Measurements from ENCODE around the gene MTFR1L.
A peak's percentile ranks its signal among the peaks of the same experiment; 100 is the strongest.

MTFR1L gene

DNA sequence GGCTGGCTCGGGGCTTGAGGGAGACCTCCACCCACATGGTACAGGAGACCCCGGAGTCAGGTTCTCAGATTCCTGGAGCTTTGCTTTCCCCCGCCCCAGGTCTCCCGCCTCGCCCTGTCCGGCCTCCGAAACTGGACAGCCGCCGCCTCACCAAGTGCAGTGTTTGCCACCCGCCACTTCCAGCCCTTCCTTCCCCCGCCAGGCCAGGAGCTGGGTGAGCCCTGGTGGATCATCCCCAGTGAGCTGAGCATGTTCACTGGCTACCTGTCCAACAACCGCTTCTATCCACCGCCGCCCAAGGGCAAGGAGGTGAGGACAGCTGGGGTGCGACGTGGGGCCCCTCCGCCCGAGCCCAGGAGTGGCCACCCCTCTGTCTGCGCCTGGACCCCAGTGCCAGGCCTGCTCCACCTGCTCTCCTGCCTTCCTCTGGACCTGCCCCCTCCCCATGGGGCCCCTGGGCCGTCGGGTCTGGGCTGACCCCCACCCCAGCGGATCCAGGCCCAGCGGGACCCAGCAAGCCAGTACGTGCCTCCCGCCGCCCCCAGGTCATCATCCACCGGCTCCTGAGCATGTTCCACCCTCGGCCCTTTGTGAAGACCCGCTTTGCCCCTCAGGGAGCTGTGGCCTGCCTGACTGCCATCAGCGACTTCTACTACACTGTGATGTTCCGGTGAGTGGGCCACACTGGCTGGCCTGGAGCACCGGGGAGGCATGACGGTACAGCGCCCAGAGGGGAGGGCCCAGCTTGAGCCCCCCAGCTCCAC, 11.1 kb upstream of the MTFR1L start:
- no peak for DNase-seq

DNA sequence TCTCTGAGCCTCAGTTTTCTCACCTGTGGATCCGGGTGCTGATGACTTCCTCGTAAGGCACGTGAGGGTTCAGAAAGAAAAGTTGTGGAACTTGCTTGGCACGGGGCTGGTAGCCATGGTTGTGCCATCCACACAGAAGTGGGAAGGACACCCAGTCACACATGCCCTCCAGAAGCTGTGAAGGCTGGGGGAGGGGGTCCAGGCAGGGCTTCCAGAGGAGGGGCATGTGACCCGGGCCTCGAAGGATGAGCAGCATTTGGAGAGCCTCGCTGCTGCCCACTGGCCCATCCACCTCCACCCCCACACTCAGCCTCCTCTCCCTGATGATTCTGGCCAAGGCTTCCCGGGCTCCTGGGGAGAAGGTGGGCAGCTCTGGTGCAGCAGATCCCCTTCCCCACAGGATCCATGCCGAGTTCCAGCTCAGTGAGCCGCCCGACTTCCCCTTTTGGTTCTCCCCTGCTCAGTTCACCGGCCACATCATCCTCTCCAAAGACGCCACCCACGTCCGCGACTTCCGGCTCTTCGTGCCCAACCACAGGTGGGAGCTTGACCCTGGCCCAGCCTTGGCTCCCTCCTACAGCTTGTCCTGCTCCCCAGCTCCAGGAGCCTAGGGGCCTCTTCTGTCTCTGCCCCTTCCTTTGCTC, 10.3 kb upstream of the MTFR1L start:
- DNase-seq, result no peak

DNA sequence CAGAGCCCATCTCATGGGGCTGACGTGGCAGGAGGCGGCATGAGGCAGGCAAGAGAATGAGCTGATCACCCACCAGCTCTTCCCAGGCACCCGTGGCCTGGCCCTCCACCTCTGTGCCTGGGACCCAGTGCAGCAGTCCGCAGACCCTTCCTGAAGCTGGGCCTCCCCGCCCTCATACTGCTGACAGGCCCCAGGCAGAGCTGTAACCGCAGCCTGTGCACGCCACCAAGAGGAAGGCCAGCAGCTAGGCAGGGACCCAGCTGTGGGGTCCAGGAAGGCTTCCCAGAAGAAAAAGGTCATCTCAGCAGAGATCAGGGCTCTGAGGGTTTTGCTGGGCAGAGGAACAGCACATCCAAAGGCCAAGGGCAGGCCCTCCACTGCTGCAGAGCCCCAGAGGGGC, 9.8 kb upstream of the MTFR1L start:
- DNase-seq, result no peak

DNA sequence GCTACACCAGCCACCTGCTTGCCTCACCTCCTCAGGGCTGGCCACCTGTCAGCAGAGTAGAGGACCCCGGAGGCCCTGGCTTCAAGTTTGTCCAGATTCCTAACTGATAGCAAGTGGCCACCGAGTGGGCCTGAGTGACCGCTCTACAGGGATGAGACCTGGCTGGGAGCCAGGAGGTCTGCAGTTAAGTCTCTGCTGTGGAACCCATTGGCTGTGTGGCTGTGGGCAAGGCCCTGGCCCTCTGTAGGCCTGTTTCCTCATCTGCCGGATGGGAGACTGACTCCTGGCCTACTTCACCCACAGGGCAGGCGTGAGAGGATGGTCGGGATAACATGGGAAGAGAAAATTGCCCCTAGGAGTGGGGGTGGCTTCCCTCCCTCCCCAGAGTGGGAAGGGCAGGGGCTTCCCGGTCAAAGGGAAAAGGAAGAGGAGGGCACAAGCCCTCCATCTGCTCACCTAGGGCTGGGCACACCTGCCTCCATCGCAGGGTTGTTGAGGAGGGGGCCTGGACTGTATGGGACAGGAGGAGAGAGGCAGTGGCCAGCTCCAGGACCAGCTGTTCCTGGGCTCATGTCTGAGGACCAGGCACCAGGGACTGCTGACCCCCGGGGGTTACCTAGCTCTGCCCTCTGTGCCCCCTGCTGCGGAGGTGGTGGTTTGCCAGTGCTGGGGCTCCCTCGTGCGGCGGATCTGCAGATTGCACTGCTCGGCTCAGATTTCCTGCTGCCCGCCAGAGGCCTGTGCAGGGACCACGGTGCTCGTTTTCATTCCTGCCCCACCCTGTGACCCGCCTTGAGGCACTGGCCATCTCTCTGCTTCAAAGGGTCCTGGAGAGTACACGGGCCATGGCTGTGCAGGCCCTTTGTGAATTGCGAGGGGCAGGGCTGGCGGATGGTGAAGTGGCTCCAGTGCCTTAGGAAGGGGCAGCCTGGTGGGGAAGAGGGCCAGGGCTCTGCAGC, 9.1 kb upstream of the MTFR1L start:
- DNase-seq, result peak; percentile 65

DNA sequence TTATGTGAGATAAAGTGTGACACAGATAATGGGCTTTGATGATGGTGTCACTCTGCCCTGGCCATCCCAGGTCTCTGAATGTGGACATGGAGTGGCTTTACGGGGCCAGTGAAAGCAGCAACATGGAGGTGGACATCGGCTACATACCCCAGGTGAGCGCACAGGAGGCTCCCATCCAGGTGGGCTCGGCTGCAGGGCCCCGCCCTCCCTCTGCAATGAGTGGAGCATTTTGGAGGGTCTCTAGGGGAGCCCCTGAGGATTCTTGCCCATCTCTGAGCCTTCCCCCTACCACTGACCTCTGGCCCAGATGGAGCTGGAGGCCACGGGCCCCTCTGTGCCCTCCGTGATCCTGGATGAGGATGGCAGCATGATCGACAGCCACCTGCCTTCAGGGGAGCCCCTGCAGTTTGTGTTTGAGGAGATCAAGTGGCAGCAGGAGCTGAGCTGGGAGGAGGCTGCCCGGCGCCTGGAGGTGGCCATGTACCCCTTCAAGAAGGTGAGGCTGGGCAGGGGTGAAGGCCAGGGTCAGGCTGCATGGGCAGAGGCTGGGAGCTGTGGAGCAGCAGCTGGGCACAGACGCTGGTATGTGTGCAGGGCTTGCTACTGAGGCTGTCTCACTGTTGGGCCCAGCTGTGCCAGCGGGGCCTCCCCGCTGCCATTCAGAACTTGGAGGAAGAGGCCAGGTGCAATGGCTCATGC, 8.2 kb upstream of the MTFR1L start:
- no peak for DNase-seq

DNA sequence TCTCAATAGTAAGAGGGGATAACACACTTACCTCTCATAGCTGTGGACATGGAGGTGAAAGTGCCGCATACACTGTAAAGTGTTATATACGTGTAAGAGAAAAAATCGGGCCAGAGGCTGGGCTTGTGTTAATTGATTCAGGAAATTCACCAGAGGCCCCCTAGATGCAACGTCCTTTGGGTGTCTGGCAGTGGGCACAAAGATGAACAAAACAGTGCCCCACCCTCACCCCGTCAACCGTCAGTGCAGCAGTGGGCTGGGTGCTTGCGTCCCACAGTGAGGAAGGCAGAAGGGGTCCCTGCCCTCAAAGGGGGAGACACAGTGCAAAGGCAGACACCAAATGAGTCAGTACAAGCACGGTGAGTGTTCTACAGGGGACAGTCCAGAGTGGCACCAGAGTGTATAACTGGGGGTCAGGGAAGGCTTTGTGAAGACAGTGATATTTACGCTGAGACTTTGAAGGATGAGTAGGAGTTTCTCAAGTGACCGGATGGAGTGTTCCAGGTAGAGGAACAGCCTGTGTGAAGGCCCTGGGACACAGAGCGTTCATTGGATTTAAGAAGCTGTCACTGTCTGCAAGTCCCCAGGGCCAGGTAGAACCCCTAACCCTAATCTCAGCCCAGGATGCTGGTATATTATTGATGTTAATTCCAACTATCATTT, 6.6 kb upstream of the MTFR1L start:
- no peak for DNase-seq

DNA sequence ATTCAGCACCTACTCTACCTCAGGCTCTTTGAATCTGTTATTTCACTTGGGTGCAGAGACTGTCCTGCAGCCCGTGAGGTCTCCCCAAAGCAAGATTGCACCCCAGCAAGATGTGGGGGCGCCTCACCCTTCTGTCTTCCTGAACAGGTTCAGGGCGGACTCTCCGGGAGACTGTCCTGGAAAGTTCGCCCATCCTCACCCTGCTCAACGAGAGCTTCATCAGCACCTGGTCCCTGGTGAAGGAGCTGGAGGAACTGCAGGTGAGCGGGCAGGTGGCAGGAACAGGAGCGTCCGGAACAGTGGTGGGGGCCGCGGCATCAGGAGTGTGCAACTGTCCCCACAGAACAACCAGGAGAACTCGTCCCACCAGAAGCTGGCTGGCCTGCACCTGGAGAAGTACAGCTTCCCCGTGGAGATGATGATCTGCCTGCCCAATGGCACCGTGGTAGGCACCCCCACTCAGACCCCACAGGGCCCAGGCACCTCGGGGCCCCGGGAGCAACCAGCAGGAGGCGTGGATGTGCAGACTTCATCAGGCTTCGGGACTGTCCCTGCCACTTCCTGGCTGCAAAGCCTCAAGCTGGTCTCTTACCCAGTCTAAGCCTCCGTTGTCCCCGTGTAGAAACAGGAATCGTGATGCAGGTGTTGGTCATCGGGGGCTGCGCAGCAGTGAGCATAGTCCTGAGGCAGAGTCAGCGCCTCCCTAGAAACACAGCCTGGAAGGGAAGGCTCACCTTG, 5.9 kb upstream of the MTFR1L start:
- no peak for DNase-seq

DNA sequence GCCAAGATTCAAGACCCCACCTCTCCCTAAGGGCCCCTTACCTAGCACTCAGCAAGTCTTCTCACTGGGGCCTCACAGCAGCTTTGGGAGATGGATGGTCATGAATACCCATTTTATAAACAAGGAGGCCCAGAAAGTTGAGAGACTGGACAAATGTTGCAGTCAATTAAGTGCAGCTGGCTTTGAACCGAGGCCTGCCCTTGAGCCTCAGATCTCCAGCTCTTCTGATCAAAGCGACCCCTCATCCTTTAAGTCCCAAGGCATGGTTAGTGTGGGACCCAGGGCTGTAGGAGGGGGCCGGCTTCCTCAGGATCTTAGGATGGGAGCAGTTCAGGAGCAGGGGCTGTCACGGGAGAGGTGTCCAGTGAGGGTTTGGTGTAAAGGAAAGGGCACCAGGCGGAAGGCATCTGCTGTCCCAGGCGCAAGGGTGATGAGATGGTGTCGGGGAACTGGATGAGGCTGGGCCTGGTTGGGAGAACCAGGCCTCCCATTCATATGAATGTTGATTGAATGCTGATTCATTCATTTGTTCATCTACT, 5.1 kb upstream of the MTFR1L start:
- no peak for DNase-seq

DNA sequence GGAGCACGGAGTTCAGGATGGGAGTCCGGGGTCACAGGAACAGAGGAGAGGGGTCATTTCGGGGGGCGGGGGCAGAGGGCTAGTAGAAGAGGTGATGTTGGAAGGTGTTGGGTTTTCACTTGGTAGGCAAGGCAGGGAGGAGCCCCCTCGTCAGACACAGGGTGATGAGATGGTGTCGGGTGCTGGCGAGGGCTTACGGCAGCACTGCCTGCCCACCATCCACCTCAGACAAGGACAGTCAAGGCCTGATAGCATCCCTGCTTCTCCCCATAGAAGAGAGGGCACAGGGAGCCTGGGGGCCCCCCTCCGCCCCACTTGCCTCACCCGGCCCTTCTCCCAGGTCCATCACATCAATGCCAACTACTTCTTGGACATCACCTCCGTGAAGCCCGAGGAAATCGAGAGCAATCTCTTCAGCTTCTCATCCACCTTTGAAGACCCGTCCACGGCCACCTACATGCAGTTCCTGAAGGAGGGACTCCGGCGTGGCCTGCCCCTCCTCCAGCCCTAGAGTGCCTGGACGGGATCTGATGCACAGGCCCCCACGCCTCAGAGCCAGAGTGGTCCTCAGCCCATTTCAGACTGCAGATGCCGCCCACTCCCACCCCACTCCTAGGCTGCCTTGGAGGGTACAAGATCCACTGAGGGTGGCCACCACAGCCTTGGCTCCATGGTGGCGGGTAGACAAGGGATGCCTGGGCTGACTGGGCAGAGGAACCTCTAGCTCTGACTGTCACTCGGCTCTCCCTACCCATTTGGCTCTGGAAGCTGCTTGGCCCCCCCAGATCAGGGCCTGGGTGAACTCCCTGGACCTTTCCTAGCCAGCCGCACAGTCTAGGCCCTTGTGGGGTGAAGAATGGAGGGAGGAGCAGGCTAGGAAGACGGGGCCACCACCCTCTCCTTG, 4.3 kb upstream of the MTFR1L start:
- DNase-seq, result no peak

DNA sequence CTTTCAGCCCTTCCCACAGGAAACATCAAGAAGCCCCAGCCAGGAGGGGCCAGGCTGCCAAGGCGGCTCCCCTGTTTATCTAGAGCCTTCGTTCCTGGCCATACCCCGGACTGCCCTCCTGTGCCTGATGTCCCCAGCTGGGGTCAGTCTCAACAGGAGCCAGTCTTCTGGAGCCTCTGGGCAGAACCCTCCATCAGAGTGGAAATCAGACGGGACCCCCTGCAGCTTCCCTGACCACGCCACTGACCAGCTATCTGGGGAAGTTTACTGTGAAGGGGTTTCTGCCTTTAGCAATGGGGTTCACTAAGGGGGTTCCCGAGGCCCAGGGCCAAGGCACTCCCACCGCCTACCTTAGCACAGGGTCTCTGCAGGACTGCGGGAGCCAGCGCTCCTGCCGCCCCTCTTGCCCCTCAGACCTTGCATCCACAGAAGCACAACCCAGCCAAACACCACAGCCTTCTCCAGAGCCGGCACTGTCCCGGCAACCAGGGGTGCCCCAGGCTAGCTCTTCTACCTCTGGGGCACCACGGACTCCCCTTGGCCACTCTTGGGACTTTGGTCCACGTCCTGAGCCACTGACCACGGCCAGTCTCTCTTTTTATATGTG, 3.5 kb upstream of the MTFR1L start:
- DNase-seq, result no peak

DNA sequence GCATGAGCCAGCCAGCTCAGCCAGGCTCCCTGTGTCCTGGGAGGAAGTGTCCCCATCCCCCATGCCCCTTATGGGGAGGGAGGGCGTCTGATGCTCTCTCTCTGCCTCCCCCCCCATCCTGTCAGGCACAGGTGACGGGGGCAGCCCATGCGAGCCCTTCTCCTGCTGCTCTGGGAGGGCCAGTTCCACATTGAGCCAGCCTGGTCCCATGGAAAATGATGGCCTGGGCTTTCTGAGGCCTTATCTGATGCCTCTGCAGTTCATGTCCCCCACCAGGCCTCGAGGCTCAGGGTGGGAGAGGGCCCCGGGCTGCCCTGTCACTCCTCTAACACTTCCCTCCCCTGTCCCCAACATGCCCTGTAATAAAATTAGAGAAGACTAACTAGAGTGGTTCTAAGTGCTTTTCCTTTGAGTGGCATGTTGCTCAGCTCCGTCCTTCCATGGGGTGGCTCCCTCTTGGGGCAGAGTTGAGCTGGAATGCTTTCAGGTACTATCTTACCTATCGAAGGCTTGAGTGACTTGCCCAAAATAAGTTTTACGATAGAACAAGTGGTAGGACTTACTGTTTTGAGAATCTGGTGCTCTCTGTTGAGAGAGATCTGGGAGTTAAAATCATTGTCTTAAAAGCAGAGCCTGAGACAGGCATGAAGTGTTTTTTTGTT, 1.8 kb upstream of the MTFR1L start:
- DNase-seq, result no peak

DNA sequence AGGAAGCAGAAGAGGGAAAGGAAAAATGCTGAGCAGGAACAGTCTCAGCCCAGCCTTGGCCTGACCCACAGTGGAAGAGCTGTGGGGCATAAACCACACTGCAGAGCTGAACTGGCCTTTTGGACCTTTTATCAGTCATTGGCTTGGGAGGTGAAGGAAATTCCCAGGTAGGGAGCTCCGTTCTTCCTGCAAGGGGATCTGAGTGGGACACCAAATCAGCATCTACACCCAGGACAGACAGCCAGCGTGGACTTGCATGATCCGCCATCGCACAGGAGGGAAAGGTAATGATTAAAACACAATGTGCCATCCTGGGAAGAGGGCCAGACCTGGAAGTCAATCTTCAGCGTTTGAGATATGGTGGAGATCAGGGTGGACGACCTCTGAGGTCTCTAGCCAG, 1.2 kb upstream of the MTFR1L start:
- DNase-seq, result no peak

DNA sequence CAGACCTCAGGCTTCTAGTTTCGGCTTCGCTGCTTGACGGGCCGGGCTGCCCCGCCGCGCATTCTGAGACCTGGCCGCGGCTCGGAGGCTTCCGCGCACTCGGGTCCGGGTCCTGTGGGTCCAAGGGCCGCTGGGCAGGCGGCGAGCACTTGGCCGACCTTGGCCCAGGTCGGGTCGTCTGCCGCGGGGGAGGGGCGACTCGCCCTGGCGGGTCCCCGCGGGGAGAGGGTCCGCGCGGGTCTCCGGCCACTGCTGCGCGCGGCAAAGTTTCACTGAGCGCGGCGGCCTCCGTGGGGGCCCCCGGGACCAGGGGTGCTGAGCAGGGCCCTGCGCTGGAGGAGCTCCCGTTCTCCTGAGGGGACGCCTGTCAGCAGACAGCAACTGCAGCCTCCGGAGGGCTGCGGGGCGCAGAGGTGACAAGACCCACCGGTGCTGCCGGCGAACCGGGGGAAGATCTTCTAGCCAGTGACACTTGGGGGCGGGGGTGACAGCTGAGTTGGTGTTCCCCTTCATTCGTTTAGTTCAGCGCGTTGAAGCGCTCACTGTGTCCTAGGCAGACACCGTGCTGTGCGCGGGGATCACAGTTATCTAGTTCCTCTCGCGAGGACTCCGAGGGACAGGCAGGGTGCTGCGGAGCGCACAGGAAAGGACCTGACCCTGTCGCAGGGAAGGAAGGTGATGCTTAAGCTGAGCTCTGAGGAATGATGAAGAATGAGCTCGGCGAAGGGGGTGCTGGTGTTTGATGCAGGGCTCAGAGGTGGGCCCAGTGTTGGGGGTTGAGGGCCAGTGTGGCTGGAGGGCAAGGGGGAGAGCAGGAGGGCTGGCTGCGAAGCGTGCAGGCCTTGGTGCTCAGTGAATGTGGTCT, 725 bp downstream of the MTFR1L start:
- DNase-seq, result peak; percentile 63

DNA sequence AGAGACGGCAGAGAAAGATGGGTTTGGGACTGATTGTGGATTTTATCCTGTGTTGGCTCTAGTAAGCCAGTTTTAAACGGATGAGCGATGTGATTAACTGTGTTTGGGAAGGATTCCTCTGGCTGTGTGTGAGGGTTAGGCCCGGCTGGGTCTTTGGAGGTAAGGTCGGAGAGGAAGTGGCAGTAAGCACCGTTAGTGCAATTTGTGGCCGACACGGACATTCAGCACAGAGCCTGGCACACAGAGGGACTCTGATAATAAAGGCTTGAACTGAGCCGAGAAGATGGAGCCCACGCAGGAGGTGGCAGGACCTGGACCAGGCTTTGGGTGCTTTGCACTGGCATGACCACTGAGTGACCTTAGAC, 1.3 kb downstream of the MTFR1L start:
- no peak for DNase-seq

DNA sequence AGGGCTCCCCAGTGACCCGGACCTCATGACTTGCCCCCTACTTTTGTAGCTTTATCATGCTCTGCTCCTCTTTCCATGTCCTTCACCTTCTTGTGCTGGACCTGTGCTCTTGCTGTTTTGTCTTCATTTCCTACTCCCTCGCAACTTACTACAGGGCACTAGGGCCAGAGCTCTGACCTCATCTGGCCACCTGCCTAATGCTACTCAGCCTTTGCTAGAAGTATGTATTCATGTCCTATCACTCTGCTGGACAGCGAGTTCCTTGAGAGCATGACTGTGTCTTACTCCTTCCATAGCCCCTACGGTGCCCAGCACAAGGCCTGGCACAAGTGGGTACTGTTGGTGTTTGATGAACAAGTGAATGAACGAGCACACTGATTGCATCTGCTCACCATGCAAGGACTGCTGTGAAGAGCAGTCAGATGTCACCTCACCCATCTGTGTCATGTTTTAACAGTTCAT, 1.9 kb downstream of the MTFR1L start:
- DNase-seq, result no peak

DNA sequence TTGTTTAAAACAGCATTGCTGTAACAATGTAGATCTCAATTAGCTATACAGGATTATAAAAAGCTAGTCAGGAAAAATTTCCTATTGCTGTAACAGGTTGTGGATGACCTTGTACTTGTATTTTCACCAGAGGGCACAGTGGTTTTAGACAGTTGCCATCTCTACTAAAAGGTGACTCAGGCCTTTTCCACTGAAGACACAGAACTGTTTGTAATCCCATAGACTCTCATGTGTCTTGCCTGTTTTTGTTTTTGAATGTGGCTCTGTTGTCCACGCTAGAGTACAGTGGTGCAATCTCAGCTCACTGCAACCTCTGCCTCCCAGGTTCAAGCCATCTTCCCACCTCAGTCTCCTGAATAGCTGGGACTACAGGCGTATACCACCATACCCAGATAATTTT, 5.9 kb downstream of the MTFR1L start:
- DNase-seq, result no peak

DNA sequence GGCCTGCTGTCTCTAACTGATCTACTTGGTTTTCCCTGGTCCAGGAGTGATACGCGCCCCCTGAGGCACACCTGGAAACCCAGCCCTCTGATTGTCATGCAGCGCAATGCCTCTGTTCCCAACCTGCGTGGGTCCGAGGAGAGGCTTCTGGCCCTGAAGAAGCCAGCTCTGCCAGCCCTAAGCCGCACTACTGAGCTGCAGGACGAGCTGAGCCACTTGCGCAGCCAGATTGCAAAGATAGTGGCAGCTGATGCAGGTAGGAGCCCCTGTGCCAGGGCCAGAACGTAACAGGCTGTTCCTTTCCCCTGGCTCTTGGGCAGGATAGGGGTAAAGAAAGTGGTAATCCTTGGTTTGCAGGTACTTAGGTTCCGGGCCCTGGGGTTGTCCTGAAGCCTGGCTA, 6.8 kb downstream of the MTFR1L start:
- DNase-seq, result no peak

DNA sequence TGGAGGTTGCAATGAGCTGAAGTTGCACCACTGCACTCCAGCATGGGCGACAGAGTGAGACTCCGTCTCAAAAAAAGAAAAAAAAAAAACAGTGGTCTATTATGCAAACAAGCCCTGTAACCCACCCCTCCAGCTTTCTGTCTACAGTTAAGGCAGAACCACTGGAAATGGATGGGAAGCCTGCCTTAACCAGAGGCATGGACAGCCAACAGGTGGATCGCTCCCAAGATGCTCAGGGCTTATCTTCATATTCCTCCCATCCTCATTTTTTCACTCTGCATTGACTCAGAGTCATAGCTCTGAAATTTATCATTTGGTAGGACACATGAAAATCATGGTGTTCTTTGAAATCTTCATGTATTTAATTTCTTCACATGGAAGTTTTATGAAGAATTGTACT, 8.7 kb downstream of the MTFR1L start:
- DNase-seq, result no peak
